HTR-8/SVneo (cell line): Measurements from ENCODE around the gene ACVR2B.

ENCODE experiments used
- DNase-seq: peaks from one replicate; pipeline ENCODE4 v3.0.0; 2011; ENCODE audit warnings: low spot score, mixed read lengths; ENCODE audit not compliant: insufficient read length
- FAIRE-seq: peaks from 2 replicates; lab custom pipeline; 2011; peaks lifted over from hg19 to GRCh38; lab: Jason Lieb, UNC

ACVR2B gene

GRCh38 chr3:38522002-38522401 is 68.3 kb downstream of the ACVR2B start:
- FAIRE-seq (no peak), DNase-seq (no peak)

- no peak for DNase-seq
- FAIRE-seq, result no peak
Measured at GRCh38 chr3:38524141-38524739, 70.5 kb downstream of the ACVR2B start.

GRCh38 chr3:38526792-38527191 is 73.1 kb downstream of the ACVR2B start:
- FAIRE-seq (no peak), DNase-seq (no peak)

DNA sequence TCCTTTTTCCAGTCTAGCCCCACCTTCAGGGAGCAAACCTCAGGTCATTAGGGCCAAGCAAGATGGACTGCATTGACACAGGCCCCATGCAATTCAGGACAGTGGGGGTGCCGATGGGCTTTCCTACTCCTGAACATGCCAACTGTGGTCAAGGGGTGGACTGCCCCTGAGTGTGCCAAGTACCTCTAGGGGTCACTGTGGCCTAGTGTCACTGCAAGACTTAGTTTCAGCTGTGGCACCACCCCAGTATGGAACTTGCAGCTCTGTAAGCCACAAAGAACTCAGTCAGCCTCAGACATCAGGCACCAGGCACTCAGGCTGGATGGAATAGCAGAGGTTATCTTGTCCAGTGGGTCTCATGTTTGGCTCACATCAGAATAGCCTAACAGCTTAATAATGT is 74.8 kb downstream of the ACVR2B start:
- FAIRE-seq (no peak), DNase-seq (no peak)

- DNase-seq, result no peak
- FAIRE-seq, result no peak
Measured at GRCh38 chr3:38532529-38532928, 78.8 kb downstream of the ACVR2B start.

DNA sequence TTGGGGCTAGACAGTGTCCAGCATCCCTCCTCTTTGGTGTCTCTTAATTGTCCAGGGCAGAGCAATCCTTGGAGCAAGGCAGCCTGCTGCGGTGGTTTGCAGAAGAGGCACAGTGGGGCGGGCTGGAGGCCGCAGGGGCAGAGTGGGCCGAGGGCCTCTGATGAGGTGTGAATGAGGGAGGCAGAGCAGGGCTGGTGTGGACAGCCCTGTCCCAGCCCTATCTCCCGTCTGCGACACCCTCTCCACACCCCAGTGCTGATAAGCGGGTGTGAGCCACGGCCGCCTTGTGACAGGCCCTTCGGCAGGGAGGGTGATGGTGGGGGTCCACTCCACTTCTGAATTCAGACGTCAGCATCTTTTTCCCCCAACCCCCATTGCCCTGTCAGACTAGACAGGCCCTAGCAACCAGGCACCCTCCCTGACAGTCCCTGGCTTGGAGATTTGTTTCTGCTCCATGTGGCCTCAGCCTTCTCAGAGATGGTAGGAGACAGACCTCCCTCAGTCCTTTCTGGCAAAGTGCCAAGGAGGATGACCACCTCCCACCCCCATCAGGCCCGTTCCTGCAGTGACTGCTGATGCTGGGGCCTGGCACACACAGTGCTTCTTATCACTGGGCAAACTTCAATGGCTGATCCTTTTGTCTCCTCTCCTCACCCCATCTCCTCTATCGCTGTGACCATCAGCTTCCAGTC is 79.7 kb downstream of the ACVR2B start:
- FAIRE-seq (no peak), DNase-seq (no peak)

DNA sequence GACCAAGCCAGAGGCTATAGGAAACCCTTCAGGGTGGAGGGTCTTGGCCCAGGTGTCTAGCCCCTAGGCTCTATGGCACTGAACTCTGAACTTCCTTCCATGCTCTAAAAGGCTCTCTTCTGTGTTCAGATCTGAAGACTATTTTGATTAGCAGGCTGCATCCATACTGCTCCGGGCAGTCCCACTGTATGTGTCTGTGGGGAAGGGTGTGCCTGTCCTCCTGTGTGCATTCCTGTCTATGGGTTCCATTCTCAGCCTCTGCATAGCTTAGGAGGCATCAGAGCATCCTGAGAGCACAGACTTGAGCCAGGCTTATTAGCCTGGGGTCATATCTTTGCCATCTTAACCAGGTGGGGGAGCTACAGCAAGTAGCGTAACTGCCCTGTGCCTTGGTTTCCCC is 80.5 kb downstream of the ACVR2B start:
- DNase-seq (no peak), FAIRE-seq (no peak)

- FAIRE-seq (no peak), DNase-seq (no peak)
Measured at GRCh38 chr3:38534604-38535003, 80.9 kb downstream of the ACVR2B start.

GRCh38 chr3:38536671-38537070 is 83.0 kb downstream of the ACVR2B start:
- no peak for FAIRE-seq
- no peak for DNase-seq

DNA sequence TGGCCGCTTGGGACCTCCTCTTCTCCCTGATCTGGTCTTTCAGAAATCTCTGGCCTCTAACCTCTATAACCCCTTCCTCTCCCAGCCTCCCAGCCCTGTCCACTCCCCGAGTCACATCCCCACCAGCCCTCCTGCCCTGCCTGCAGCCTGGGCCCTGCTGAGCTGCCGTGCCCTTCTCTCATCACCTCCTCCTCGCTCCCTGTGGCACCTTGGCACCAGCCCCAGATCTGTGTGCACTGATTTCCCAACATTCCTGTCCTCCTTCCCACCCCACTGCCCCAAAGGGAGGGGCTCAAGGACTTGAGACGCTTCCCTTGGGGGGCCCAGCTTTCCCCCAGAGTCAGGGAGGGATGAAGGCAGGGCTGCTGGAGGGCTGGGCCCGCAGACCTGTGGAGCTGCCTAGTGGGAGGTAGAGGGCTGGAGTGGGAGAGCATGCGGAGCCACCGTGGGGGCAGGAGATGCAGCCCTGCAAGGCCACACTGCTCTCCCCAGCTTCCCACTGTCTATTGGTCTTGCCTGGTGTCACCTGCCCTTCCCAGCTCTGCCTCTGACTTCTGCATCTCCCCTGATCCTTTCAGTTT is 85.2 kb downstream of the ACVR2B start:
- FAIRE-seq, result no peak

GRCh38 chr3:38541806-38542205 is 88.1 kb downstream of the ACVR2B start:
- no peak for DNase-seq

More for the DNA sequence above, 85.2 kb downstream of the ACVR2B start:
- no peak for DNase-seq

More at GRCh38 chr3:38541806-38542205, 88.1 kb downstream of the ACVR2B start:
- FAIRE-seq, result no peak
